HG03342 (cell line): ENCODE measurements around the gene SLIT1.

ENCODE experiments used
- ATAC-seq: cut with Tn5 transposase; IDR thresholded peaks from one replicate; pipeline ENCODE4 v1.9.1; 2021; ENCODE audit warnings: mild to moderate bottlenecking, moderate library complexity; ENCODE audit not compliant: unreplicated experiment

Gene SLIT1

GRCh38 chr10:97203220-97203619 is 17.5 kb upstream of the SLIT1 start:
- ATAC-seq = no peak

GRCh38 chr10:97200616-97201015 is 14.9 kb upstream of the SLIT1 start:
- no peak for ATAC-seq

- ATAC-seq = no peak
Observed at GRCh38 chr10:97199152-97199551, 13.4 kb upstream of the SLIT1 start.

DNA sequence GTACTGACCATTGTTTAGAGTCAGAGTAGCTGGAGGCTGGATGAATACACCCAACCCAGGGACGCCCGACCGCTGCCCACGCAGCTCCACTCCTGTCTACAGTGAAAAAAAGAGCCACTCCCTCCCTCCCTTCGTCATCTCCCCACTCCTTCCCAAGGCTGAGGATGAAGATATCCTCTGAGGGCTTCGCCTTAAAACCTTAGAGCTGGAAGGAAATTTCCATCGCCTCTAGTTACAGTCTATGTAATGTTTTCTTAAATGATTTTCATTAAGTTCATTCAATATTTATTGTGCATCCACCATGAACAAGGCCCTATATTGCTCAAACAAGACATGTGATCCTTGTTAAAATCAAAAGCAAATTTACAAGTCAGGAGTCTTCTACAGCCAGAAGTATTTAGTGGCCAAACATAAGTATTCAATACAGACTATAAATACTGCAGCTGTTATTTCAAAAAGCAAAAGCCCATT is 11.3 kb upstream of the SLIT1 start:
- ATAC-seq = no peak

- peak; percentile 51 for ATAC-seq
Observed at GRCh38 chr10:97196223-97197029, 10.7 kb upstream of the SLIT1 start.

DNA sequence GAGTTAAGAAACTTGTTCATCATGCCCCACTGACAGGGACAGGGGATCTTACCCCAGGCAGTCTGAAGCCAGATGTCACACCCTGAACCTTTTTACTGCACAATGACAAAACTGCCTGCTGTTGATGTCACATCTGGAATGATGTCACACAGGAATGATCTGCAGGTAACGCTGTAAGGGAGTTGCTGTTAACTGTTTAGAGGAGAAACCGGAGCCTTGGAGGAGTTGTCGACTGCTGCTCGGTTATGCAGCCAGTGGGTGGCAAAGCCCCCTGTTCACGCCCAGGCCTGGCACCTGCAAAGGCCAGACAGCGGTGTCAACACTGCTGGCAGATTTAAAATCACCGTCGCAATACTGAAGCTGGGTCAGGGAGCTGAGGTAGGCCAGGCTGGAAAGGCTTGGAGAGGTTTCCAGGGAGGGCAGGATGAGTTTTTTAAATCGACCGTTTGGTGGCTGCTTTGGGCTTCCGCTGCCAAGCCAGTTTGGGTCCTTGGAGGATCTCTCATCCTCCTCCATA is 10.0 kb upstream of the SLIT1 start:
- no peak for ATAC-seq

DNA sequence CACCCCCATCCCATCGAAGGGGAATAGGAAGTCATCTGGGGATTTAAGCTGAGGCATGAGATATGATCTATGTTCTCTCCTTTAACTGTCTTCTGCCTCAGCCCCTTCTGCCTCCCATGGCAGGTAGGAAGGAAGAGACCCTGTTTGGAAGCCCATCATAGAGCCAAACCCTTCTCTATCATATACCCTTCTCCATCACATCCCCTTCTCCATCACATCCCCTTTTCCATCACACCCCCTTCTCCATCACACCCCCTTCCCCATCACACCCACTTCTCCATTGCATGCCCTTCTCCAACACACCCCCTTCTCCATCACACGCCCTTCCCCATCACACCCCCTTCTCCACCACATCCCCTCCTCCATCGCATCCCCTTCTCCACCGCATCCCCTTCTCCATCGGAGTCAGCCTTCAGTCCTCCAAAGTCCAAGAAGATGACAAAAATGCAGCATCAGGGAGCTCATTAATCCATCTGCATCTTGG is 7.2 kb upstream of the SLIT1 start:
- no peak for ATAC-seq

DNA sequence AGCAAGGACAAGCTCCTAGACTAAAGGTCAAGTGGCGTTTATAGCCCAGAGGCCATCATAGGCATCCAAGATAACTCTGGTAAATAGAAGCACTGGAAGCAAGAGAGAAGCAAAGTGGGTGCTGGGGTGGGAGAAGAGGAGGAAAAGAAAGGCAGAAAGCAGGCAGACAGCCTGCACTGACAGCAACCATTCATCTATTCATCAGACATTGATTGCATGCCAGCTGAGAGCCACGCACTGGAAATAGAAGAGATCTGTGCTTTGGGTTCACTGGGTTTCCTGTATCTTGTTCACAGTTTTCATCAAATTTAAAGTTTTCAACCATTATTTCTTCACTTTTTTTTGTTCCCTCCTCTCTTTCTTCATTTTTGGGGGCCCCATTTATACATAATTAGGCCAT is 4.7 kb upstream of the SLIT1 start:
- ATAC-seq = no peak

GRCh38 chr10:97188261-97188711 is 2.5 kb upstream of the SLIT1 start:
- ATAC-seq = no peak

DNA sequence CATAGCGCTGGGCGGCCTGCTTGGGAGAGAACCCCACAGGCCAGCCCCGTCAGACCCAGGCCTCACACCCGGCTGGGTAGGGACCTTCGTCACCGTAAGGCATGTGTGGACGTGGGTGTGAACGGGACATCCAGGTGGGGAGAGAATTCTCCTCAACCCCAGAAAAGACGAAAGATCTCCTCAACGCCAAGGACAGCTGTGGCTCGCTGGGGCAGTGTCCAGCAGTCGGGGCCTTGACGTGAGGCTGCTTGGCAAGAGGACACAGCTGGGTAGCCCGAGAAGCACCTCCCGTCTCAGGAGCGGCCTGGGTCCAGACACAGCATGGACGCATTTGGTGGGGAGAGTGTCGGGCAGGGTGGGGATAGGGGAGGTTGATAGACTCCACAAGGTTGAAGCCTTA is 1.2 kb upstream of the SLIT1 start:
- ATAC-seq = no peak

GRCh38 chr10:97184971-97185325 is 811 bp downstream of the SLIT1 start:
- ATAC-seq = no peak

GRCh38 chr10:97183314-97183713 is 2.4 kb downstream of the SLIT1 start:
- no peak for ATAC-seq

DNA sequence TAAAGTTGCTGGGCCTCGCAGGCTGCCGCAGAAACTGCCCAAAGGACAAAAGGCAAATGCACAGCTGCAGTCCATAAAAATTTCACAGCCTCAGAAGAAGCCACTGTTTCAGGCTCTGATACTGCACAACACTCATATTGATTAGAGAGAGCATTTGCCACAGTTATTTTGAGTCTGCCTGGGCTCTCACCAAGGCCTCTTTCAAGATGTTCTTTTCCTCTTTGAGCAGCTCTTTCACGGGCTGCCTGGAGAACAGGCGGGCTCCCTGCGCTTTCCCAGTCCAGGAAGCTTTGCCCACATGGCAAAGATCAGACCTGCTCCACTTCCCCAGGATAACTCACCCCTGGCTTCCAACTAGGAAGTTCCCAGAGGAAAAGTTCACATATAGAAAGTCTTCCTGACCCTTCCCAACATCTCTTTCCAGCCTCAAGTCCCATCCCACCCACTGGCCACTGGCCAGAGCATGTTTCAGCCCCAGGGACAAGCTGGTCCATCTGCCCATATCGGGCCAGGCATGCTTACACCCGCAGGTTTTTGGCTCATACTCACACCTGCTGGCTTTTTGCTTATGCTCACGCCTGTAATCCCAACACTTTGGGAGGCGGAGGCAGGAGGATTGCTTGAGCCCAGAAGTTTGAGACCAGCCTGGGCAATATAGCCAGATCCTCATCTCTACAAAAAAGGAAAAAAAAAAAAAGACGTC is 3.3 kb downstream of the SLIT1 start:
- no peak for ATAC-seq

DNA sequence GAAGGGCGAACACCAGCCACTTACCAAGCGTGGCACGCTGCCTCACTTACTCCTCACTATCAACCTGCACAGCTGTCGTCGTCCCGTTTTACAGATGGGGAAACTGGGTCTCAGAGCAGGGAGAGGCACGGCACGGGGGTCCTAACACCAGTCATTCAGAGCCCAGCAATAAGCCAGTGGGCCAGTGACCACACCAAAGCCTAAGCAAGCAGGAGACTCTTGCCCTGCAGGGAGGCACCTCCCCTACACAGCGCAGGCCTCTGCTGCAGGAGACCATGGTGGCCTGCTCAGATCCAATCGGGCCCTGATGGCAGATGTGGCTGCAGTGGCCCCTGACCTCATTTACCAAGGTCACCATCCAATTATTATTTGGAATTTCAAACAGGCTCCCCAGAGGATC is 4.8 kb downstream of the SLIT1 start:
- no peak for ATAC-seq

GRCh38 chr10:97180363-97180755 is 5.4 kb downstream of the SLIT1 start:
- ATAC-seq = no peak

DNA sequence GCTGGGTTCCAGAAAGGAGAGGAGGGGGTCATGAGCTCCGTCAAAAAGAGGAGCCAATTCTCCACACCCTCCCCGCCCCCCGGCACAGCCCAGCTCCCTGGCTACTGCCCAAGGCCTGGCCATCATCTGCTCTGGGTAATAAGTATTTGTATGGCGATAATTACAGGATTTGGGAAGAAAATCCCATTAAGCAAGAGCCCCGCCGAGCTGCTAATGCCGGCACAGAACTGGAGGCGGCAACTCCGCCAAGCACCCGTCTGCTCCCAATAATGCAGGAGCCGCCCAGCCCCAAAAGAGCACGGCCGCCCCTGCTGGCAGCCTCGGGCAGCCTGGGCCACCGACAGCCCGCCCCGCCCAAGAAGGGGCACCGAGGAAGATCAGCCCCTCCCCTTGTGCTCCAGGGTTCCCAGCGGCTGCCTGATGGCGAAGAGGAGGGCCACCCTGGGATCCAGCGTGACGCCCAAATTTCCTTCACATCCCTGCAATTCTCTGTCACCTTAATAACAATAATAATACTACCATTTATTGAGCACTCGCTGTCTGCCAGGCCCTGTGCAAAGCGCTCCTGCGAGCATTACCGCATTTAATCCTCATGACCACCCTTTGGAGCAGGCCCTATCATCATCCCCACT is 5.9 kb downstream of the SLIT1 start:
- ATAC-seq = no peak

- ATAC-seq = no peak
Observed at GRCh38 chr10:97179311-97179710, 6.4 kb downstream of the SLIT1 start.

DNA sequence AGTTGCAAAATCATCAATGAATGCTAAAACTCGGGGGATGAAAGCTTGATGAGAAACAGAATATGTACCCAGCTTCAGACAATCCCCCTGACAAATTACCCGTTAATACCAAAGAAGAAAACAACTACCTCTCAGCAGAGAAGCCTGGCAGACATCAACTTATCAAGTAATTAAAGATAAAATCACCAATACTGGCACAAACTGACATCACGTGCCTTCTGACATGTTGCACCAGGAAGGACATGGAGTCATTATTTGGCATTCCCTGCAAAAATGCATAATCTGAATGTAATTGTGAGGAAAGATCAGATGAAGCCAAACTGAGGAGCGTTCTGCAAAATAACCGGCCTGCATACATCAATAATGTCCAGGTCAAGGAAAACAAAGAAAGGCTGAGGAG is 7.7 kb downstream of the SLIT1 start:
- ATAC-seq = no peak

DNA sequence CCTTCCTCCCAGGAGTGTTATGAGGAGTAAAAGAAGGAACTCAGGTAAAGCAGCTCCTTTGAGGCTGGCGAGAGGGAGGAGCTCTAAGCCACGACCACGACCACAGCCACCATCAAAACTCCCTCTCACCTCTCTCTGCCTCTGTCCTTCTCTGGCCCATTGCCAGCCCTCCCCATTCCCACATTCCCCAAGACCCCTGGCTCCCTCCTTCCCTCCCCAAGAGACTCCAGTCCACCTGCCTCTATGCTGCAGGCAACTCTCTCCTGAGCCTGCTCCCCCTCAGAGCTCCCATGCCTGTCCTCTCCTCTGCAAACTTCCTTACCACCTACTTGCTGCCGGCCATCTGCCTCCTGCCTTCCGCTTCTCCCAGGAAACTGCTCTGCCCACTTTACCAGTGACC is 9.5 kb downstream of the SLIT1 start:
- ATAC-seq = no peak

DNA sequence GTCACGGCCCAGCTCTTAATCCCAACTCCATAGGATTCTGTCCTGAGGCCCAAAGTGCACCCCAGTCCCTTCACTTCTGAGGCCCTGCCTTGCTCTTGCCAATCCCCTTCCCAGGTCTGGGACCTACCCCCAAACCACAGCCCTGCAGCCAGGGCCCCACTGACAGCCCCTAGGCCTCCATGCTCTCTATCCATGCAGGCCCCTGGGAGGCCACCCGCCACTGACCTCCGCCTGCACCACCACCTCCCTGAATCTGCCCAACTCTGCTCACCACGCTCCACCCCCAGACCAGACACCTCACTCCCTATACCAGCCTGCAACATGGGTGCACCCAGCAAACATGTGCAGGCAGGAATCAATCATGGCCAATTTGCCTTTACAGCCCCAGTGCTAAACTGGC is 10.2 kb downstream of the SLIT1 start:
- no peak for ATAC-seq

GRCh38 chr10:97174941-97175340 is 10.8 kb downstream of the SLIT1 start:
- no peak for ATAC-seq
